Glutamatergic neuron (in vitro differentiated cells): Measurements from ENCODE around the gene LRRC10B. TPM values are rescaled to one million over a fixed set of nuclear protein-coding genes. Genes with fewer than 3 reads are reported as not detected.
A peak's percentile ranks its signal among the peaks of the same experiment; 100 is the strongest.

Experiments
- DNase-seq: peaks from one replicate; pipeline ENCODE4 v3.0.0; 2022
- H3K27ac Mint-ChIP-seq: one replicate; pipeline ENCODE4 v1.8.0; 2020; ENCODE audit warnings: mild to moderate bottlenecking, mixed read lengths, inconsistent platforms; ENCODE audit not compliant: unreplicated experiment
- H3K27me3 Mint-ChIP-seq: one replicate; pipeline ENCODE4 v1.8.0; 2020; ENCODE audit warnings: mild to moderate bottlenecking, moderate library complexity, mixed read lengths, inconsistent platforms; ENCODE audit not compliant: unreplicated experiment
- H3K36me3 Mint-ChIP-seq: one replicate; pipeline ENCODE4 v1.8.0; 2020; ENCODE audit warnings: mild to moderate bottlenecking, mixed read lengths, inconsistent platforms; ENCODE audit not compliant: unreplicated experiment
- H3K4me1 Mint-ChIP-seq: one replicate; pipeline ENCODE4 v1.8.0; 2020; ENCODE audit warnings: mild to moderate bottlenecking, low read depth, mixed read lengths, inconsistent platforms; ENCODE audit not compliant: unreplicated experiment
- H3K4me3 Mint-ChIP-seq: one replicate; pipeline ENCODE4 v1.8.0; 2020; ENCODE audit warnings: mild to moderate bottlenecking, mixed read lengths, inconsistent platforms; ENCODE audit not compliant: unreplicated experiment
- H3K9me3 Mint-ChIP-seq: one replicate; pipeline ENCODE4 v1.8.0; 2020; ENCODE audit warnings: mild to moderate bottlenecking, moderate library complexity, mixed read lengths, inconsistent platforms; ENCODE audit not compliant: unreplicated experiment
- total RNA-seq: library from RNA; stranded (reverse); fragmentation: NEBNext Ultra II Directional; extraction: Animal tissue kit (Norgen Biotek cat#: 25700); gene quantifications from one replicate; pipeline ENCODE4 v1.2.1, GENCODE V29; 2021; ENCODE audit not compliant: unreplicated experiment
- TF ChIP-seq, protein P1 (sequence below): fragments of 200-600 bp; sonication (generic); IDR thresholded peaks from one replicate; pipeline ENCODE4 v1.5.0; 2021; ENCODE audit not compliant: partially characterized antibody, unreplicated experiment

The LRRC10B gene
- total RNA-seq, 1 donor from 2014 or later, result 8.2 TPM

DNA sequence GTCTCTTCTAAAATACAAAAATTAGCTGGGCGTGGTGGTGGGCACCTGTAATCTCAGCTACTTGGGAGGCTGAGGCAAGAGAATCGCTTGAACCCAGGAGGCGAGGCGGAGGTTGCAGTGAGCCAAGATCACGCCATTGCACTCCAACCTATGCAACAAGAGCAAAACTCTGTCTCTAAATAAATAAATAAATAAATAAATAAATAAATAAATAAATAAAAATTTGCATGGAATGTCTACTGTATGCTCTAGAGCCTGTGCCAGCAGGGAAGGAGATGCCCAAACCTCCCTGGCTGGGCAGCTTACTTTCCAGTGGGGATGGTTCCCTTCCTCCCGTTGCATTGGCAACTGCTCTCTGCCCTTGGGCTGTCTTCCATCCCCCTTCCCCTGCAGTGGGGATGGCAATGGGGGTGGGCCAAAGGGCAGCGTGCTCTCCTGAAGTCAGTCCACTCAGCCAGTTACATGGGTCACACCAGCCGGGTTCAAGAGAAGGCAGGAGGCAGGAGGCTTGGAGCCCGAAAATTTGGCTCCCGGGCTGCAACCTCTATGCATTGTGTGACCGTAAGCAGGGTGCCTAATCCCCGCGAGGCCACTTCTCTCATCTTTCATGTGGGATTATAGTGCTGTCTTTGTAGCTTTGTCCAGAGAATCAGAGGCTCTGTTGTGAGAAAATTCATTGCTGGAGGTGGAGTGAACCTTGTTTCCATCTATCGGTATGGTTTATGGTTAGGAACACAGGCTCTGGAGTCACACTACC lies 1.4 kb upstream of the LRRC10B start:
- Mint-ChIP-seq H3K36me3 (no peaks in the 10 kb centered on the region), H3K27me3 (peaks cover 8% of the 10 kb centered on the region), H3K4me3 (no peak overlapping the region), H3K9me3 (peaks cover 13% of the 10 kb centered on the region), H3K27ac (no peak overlapping the region), H3K4me1 (peaks cover 15% of the 10 kb centered on the region)
- no peak for DNase-seq
- TF ChIP-seq, protein P1, sequence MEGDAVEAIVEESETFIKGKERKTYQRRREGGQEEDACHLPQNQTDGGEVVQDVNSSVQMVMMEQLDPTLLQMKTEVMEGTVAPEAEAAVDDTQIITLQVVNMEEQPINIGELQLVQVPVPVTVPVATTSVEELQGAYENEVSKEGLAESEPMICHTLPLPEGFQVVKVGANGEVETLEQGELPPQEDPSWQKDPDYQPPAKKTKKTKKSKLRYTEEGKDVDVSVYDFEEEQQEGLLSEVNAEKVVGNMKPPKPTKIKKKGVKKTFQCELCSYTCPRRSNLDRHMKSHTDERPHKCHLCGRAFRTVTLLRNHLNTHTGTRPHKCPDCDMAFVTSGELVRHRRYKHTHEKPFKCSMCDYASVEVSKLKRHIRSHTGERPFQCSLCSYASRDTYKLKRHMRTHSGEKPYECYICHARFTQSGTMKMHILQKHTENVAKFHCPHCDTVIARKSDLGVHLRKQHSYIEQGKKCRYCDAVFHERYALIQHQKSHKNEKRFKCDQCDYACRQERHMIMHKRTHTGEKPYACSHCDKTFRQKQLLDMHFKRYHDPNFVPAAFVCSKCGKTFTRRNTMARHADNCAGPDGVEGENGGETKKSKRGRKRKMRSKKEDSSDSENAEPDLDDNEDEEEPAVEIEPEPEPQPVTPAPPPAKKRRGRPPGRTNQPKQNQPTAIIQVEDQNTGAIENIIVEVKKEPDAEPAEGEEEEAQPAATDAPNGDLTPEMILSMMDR, result no peak

DNA sequence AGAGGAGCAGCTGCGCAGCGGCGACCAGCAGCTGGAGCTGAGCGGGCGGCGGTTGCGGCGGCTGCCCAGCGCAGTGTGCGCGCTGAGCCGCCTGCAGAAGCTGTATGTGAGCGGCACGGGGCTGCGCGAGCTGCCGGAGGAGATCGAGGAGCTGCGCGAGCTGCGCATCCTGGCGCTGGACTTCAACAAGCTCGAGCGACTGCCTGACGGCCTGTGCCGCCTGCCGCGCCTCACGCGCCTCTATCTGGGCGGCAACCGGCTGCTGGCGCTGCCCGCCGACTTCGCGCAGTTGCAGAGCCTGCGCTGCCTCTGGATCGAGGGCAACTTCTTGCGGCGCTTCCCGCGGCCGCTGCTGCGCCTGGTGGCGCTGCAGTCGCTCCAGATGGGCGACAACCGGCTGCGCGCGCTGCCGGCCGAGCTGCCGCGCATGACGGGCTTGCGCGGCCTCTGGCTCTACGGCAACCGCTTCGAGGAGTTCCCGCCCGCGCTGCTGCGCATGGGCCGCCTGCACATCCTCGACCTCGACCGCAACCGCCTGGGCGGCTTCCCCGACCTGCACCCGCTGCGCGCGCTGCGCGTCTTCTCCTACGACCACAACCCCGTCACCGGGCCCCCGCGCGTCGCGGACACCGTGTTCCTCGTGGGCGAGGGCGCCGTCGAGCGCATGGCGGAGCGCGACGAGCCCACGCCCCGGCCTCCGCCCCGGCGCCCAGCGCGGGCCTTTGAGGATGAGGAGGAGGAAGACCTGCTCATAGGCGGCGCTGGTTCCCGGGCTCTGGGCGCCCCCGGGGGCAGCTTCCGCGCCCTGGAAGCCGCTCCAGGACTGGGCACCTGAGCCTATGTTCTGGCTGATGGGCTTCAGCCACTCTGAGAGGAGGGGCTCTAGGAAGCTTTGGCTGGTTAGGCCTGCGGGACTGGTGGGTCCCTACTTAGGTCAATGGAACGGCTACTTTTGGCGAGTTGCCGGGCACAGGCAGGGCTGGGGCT lies 787 bp downstream of the LRRC10B start:
- no peaks in the 10 kb centered on the region for H3K36me3 Mint-ChIP-seq
- H3K4me1 Mint-ChIP-seq, result peaks cover 30% of the 10 kb centered on the region
- peak; percentile 86 for DNase-seq
- peaks cover 20% of the 10 kb centered on the region for H3K9me3 Mint-ChIP-seq
- H3K27ac Mint-ChIP-seq, result peak overlapping the region; percentile 17
- TF ChIP-seq, protein P1, result peak; percentile 59
- peaks cover 10% of the 10 kb centered on the region for H3K27me3 Mint-ChIP-seq
- peak overlapping the region; percentile 52 for H3K4me3 Mint-ChIP-seq

- Mint-ChIP-seq H3K36me3 (no peaks in the 10 kb centered on the region), H3K27me3 (peaks cover 10% of the 10 kb centered on the region), H3K9me3 (peaks cover 20% of the 10 kb centered on the region), H3K4me3 (peak overlapping the region; percentile 77), H3K27ac (peak overlapping the region; percentile 62), H3K4me1 (peaks cover 33% of the 10 kb centered on the region)
- TF ChIP-seq, protein P1, result no peak
- no peak for DNase-seq
Measured at GRCh38 chr11:61510166-61510919, 1.8 kb downstream of the LRRC10B start.

DNA sequence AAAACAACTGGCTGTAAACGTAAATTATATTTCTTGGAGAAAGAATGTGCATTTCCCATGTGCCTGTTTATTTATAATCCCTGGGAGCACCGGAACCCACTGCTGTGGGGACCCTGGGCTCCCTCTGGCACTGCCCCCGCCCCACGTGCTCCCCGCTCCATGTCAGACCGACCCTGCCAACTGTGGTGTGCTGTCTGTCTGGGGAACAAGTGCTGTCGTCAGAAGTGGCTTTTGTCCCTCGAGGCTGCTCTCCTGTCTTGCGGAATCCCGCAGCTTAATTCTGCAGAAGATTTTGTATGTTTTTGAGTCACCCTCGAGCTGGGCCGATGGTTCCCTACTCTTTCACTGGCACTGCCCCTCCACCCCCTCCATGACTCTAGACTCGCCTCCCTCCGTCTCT lies 2.4 kb downstream of the LRRC10B start:
- Mint-ChIP-seq H3K9me3 (peaks cover 20% of the 10 kb centered on the region), H3K27me3 (peaks cover 12% of the 10 kb centered on the region), H3K4me1 (peaks cover 35% of the 10 kb centered on the region), H3K27ac (peak overlapping the region; percentile 57), H3K4me3 (peak overlapping the region; percentile 77), H3K36me3 (no peaks in the 10 kb centered on the region)
- DNase-seq, result no peak
- TF ChIP-seq, protein P1, result no peak
